Panc1 (cell line): ENCODE data around the gene USP37. TPM values are rescaled to one million over a fixed set of nuclear protein-coding genes. Genes with fewer than 3 reads are reported as not detected.

Experiments used
- ATAC-seq: fragments of 200-7000 bp; cut with Tn5 transposase; 2 replicates; pipeline ENCODE4 v1.9.1; 2020; ENCODE audit warnings: mild to moderate bottlenecking, moderate library complexity
- BruUV-seq: library from RNA; stranded (reverse); fragments of 400-500 nt; replicated peaks from 2 replicates; lab custom pipeline; 2021; lab: Mats Ljungman, UMichigan
- CTCF ChIA-PET: fragments of 300-600 bp; sonication (Branson Sonifier 250); formaldehyde crosslinking; loops from one replicate; lab custom pipeline; 2022; ENCODE audit warnings: antibody characterized with exemption; lab: Charles Lee
- POLR2A ChIA-PET: fragments of 300-600 bp; sonication (Branson Sonifier 250); formaldehyde crosslinking; loops from one replicate; lab custom pipeline; 2022; ENCODE audit warnings: antibody characterized with exemption; lab: Charles Lee
- DNase-seq: peaks from one replicate; pipeline ENCODE4 v3.0.0-alpha.2; 2010; ENCODE audit warnings: low read depth, low spot score
- H3K27ac ChIP-seq: 2 replicates; pipeline ENCODE4 v1.5.1; 2011; ENCODE audit warnings: mild to moderate bottlenecking, low read length, inconsistent platforms
- H3K27me3 ChIP-seq: fragments of 200-500 bp; sonication (Bioruptor generic); 2 replicates; pipeline ENCODE4 v1.6.0; 2014; ENCODE audit warnings: low read length, inconsistent platforms; ENCODE audit not compliant: control insufficient read depth, insufficient read depth
- H3K36me3 ChIP-seq: fragments of 200-500 bp; sonication (Bioruptor generic); 2 replicates; pipeline ENCODE4 v1.5.1; 2014; ENCODE audit warnings: inconsistent platforms, mild to moderate bottlenecking, low read length, moderate library complexity; ENCODE audit not compliant: control insufficient read depth, insufficient read depth
- H3K4me1 ChIP-seq: 2 replicates; pipeline ENCODE4 v1.5.1; 2011; ENCODE audit warnings: inconsistent platforms, mild to moderate bottlenecking, low read length, moderate library complexity; ENCODE audit not compliant: control insufficient read depth, insufficient read depth
- H3K4me3 ChIP-seq, 2 experiments: 2 replicates each; pipeline ENCODE4 v1.5.1; 2011 to 2012; ENCODE audit warnings: low read depth in 2 of 2, low read length in 2 of 2, mild to moderate bottlenecking in 2 of 2, inconsistent platforms in 1 of 2, moderate library complexity in 1 of 2
- H3K9me3 ChIP-seq: fragments of 200-500 bp; sonication (Bioruptor generic); 2 replicates; pipeline ENCODE4 v1.5.1; 2014; ENCODE audit warnings: low read depth, mild to moderate bottlenecking, inconsistent platforms, low read length, moderate library complexity; ENCODE audit not compliant: control insufficient read depth, insufficient read depth
- POLR2AphosphoS5 ChIP-seq: IDR thresholded peaks from 2 replicates; pipeline ENCODE4 v1.6.1; 2012; ENCODE audit warnings: mild to moderate bottlenecking, low read depth, low read length, moderate library complexity
- REST ChIP-seq, 2 experiments: IDR thresholded peaks; 2 replicates each; pipeline ENCODE4 v1.6.1; 2011 to 2012; ENCODE audit warnings: low read depth in 2 of 2, control low read depth in 1 of 2, low read length in 1 of 2, mild to moderate bottlenecking in 1 of 2, moderate library complexity in 1 of 2; ENCODE audit not compliant: insufficient read depth in 1 of 2
- SIN3A ChIP-seq: IDR thresholded peaks from 2 replicates; pipeline ENCODE4 v1.6.1; 2012; ENCODE audit warnings: low read depth, mild to moderate bottlenecking, low read length, moderate library complexity, borderline replicate concordance; ENCODE audit not compliant: insufficient read depth
- TCF7L2 ChIP-seq: IDR thresholded peaks from 2 replicates; pipeline ENCODE4 v1.6.1; 2011; ENCODE audit warnings: mild to moderate bottlenecking, low read depth, low read length, inconsistent platforms
- in situ Hi-C: cut with HindIII; loops from 2 replicates; pipeline ENCODE4 v1.10.0; 2016; ENCODE audit warnings: low sequenced_read_pairs, low pct_unique_long_range_greater_than_20kb
- intact Hi-C: fragments of 100-400 bp; cut with micrococcal nuclease; formaldehyde crosslinking; loops from one replicate; pipeline ENCODE4 v1.10.0; 2022; ENCODE audit not compliant: unreplicated experiment
- total RNA-seq: library from RNA; stranded (reverse); gene quantifications from one replicate; pipeline ENCODE4 v1.2.1, GENCODE V29; 2021; ENCODE audit not compliant: unreplicated experiment
- TF ChIP-seq, protein P1 (sequence below): fragments of 450-650 bp; IDR thresholded peaks from 2 replicates; pipeline ENCODE4 v1.5.1; 2017; ENCODE audit warnings: mild to moderate bottlenecking

Gene USP37
- total RNA-seq, 1 experiment from 2014 or later = 19.2 TPM

DNA sequence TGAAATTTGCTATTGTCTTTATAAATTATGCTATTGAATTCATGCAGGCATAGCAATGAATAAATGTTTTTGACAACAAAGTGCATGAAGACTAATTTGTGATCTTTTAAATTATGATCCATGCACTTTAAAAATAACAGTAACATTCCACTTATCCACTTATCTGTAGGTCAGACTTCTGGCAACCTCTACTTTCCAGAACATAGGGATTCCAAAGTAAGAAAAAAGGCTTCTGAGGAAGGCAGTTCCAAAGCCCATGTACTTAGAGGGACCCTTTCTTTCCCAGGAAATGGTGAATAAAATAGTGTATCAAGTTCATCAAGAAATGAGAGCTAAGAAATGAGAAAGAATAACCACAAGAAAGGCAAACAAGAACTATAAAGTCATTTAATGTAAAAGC, 90.9 kb downstream of the USP37 start:
- TF ChIP-seq, protein P1, sequence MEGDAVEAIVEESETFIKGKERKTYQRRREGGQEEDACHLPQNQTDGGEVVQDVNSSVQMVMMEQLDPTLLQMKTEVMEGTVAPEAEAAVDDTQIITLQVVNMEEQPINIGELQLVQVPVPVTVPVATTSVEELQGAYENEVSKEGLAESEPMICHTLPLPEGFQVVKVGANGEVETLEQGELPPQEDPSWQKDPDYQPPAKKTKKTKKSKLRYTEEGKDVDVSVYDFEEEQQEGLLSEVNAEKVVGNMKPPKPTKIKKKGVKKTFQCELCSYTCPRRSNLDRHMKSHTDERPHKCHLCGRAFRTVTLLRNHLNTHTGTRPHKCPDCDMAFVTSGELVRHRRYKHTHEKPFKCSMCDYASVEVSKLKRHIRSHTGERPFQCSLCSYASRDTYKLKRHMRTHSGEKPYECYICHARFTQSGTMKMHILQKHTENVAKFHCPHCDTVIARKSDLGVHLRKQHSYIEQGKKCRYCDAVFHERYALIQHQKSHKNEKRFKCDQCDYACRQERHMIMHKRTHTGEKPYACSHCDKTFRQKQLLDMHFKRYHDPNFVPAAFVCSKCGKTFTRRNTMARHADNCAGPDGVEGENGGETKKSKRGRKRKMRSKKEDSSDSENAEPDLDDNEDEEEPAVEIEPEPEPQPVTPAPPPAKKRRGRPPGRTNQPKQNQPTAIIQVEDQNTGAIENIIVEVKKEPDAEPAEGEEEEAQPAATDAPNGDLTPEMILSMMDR = no peak
- no peak for TF ChIP-seq REST (IDR thresholded peaks at IDR 0.05; ENCODE audit: insufficient read depth in 1 of 2, low read depth in 2 of 2, low read length in 1 of 2)
- TF ChIP-seq TCF7L2 = no peak
- TF ChIP-seq POLR2AphosphoS5 = no peak
- TF ChIP-seq SIN3A = no peak
- ATAC-seq (no peak), DNase-seq (no peak)
- BruUV-seq = no TSS peak
- ChIA-PET CTCF (no interaction called here), POLR2A (no interaction called here)
- Histone ChIP-seq H3K27me3 (no peaks in the 10 kb centered on the region), H3K4me1 (no peaks in the 10 kb centered on the region), H3K36me3 (peaks cover 18% of the 10 kb centered on the region; the same call in 1 of the 2 replicates), H3K9me3 (no peaks in the 10 kb centered on the region), H3K4me3 (no peak overlapping the region), H3K27ac (no peak overlapping the region)
- in situ Hi-C loops = no loop called here
- intact Hi-C loops = no loop called here

DNA sequence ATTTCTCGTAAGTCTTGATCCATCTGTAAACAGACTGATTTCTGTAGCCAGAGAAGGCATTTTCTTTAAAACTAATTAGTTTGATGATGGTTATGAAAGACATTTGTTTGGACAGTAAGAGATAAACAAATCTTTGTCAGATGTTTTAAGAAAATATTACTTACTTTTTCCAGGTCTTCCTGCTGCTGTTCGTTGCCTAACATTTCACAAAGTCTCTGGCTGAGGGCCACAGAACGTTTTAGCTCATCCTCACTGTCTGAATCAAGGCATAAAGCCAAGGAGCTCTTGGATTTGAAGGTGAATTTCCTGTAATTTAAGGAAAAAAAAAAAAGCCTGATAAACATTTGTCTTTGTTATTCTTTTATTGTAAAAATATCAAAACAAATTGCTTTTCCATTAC, 91.5 kb downstream of the USP37 start:
- ChIA-PET CTCF (no interaction called here), POLR2A (no interaction called here)
- BruUV-seq = no TSS peak
- no peaks in the 10 kb centered on the region for H3K9me3 ChIP-seq
- H3K4me3 ChIP-seq = no peak overlapping the region
- in situ Hi-C loops (no loop called here), intact Hi-C loops (no loop called here)
- DNase-seq (no peak), ATAC-seq (no peak)
- no peak overlapping the region for H3K27ac ChIP-seq
- H3K4me1 ChIP-seq = no peaks in the 10 kb centered on the region
- H3K27me3 ChIP-seq = no peaks in the 10 kb centered on the region
- TF ChIP-seq POLR2AphosphoS5 = no peak
- TF ChIP-seq, protein P1 = no peak
- no peak for TF ChIP-seq SIN3A
- no peak for TF ChIP-seq REST (IDR thresholded peaks at IDR 0.05; ENCODE audit: insufficient read depth in 1 of 2, low read depth in 2 of 2, low read length in 1 of 2)
- TF ChIP-seq TCF7L2 = no peak
- peaks cover 17% of the 10 kb centered on the region; the same call in 1 of the 2 replicates for H3K36me3 ChIP-seq
